ENCODE measurements around the gene LBX1. TPM values are rescaled to one million over a fixed set of nuclear protein-coding genes. Genes with fewer than 3 reads are reported as not detected.

Gene LBX1
- total RNA-seq, 1 donor from 2014 or later = not detected

- Mint-ChIP-seq H3K9me3 (peaks cover 3% of the 10 kb centered on the region), H3K36me3 (no peaks in the 10 kb centered on the region), H3K27me3 (ENCODE audit: low read depth) (peaks cover 70% of the 10 kb centered on the region), H3K4me1 (no peaks in the 10 kb centered on the region), H3K4me3 (no peak overlapping the region), H3K27ac (no peak overlapping the region)
- no peak for TF ChIP-seq CTCF (IDR thresholded peaks at IDR 0.05; ENCODE audit: unreplicated experiment)
- DNase-seq (ENCODE audit: low spot score in 2 of 2, unreplicated experiment in 2 of 2) = no peak
Observed at GRCh38 chr10:101195921-101196320, 33.3 kb downstream of the LBX1 start.

GRCh38 chr10:101189461-101190401 lies 39.5 kb downstream of the LBX1 start:
- DNase-seq (ENCODE audit: low spot score in 2 of 2, unreplicated experiment in 2 of 2) = no peak
- H3K27me3 Mint-ChIP-seq (ENCODE audit: low read depth) = peaks cover 32% of the 10 kb centered on the region
- H3K36me3 Mint-ChIP-seq = no peaks in the 10 kb centered on the region
- no peaks in the 10 kb centered on the region for H3K9me3 Mint-ChIP-seq
- TF ChIP-seq CTCF (IDR thresholded peaks at IDR 0.05; ENCODE audit: unreplicated experiment) = no peak
- no peak overlapping the region for H3K27ac Mint-ChIP-seq
- no peak overlapping the region for H3K4me3 Mint-ChIP-seq
- no peaks in the 10 kb centered on the region for H3K4me1 Mint-ChIP-seq

- TF ChIP-seq CTCF (IDR thresholded peaks at IDR 0.05; ENCODE audit: unreplicated experiment) = no peak
- Mint-ChIP-seq H3K4me3 (no peak overlapping the region), H3K27me3 (ENCODE audit: low read depth) (peaks cover 29% of the 10 kb centered on the region)
Observed at GRCh38 chr10:101188942-101189341, 40.3 kb downstream of the LBX1 start.

GRCh38 chr10:101183458-101184183 lies 45.6 kb downstream of the LBX1 start:
- TF ChIP-seq CTCF (IDR thresholded peaks at IDR 0.05; ENCODE audit: unreplicated experiment) = no peak
- DNase-seq (ENCODE audit: low spot score in 2 of 2, unreplicated experiment in 2 of 2) = no peak
- no peak overlapping the region for H3K27ac Mint-ChIP-seq
- H3K9me3 Mint-ChIP-seq = no peaks in the 10 kb centered on the region
- H3K4me1 Mint-ChIP-seq = no peaks in the 10 kb centered on the region
- H3K4me3 Mint-ChIP-seq = no peak overlapping the region
- H3K27me3 Mint-ChIP-seq (ENCODE audit: low read depth) = peaks cover 28% of the 10 kb centered on the region
- H3K36me3 Mint-ChIP-seq = no peaks in the 10 kb centered on the region

More at GRCh38 chr10:101188942-101189341, 40.3 kb downstream of the LBX1 start:
- H3K9me3 Mint-ChIP-seq = no peaks in the 10 kb centered on the region
- no peak overlapping the region for H3K27ac Mint-ChIP-seq
- no peak for DNase-seq (ENCODE audit: low spot score in 2 of 2, unreplicated experiment in 2 of 2)
- no peaks in the 10 kb centered on the region for H3K4me1 Mint-ChIP-seq
- no peaks in the 10 kb centered on the region for H3K36me3 Mint-ChIP-seq

DNA sequence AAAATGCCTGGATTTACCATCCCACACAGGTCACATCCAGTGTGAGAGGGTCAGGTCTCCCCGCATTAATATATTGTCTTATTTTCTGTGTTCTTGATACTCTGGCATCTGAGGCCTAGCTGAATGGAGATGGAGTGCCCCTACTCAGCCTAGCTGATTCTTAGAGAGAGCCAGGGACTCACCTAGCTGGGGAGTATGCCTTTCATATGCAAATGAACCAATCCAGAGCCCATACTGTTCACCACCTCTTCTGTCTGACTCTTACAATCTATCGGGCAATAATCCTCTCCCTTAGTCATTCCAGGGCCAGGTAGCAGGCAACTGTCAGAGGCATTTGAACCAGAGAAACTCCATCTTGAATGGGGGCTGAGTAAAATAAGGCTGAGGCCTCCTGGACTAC lies 46.3 kb downstream of the LBX1 start:
- DNase-seq (ENCODE audit: low spot score in 2 of 2, unreplicated experiment in 2 of 2) = no peak
- Mint-ChIP-seq H3K27me3 (ENCODE audit: low read depth) (peaks cover 33% of the 10 kb centered on the region), H3K4me3 (no peak overlapping the region), H3K27ac (no peak overlapping the region), H3K9me3 (no peaks in the 10 kb centered on the region), H3K4me1 (no peaks in the 10 kb centered on the region), H3K36me3 (no peaks in the 10 kb centered on the region)
- no peak for TF ChIP-seq CTCF (IDR thresholded peaks at IDR 0.05; ENCODE audit: unreplicated experiment)

Other genes starting within 250 kb of the LBX1 start
- gene MRPL43, start 242.0 kb downstream of the LBX1 start, total RNA-seq = 66.7 to 70.2 TPM (median 69.4 TPM) in 3 replicates
- 11.7 to 13.9 TPM (median 12.4 TPM) in 3 replicates for gene TWNK, start 241.9 kb downstream of the LBX1 start, total RNA-seq
- gene LZTS2, start 229.7 kb downstream of the LBX1 start, total RNA-seq = 107 to 111 TPM (median 110 TPM) in 3 replicates
- gene PDZD7, start 198.3 kb downstream of the LBX1 start, total RNA-seq = 1.2 to 1.8 TPM (median 1.8 TPM) in 3 replicates
- 14.8 to 17.4 TPM (median 17.1 TPM) in 3 replicates for gene SFXN3, start 198.2 kb downstream of the LBX1 start, total RNA-seq
- 15.9 to 17.5 TPM (median 16.8 TPM) in 3 replicates for gene KAZALD1, start 167.5 kb downstream of the LBX1 start, total RNA-seq
- gene TLX1, start 98.2 kb downstream of the LBX1 start, total RNA-seq = not detected in 3 replicates
- 37.5 to 38.4 TPM (median 37.7 TPM) in 3 replicates for gene BTRC, start 124.7 kb upstream of the LBX1 start, total RNA-seq